Progenitor cell of endocrine pancreas (in vitro differentiated cells): Measurements from ENCODE around the gene ARFGAP1. TPM values are rescaled to one million over a fixed set of nuclear protein-coding genes. Genes with fewer than 3 reads are reported as not detected.

Source experiments
- DNase-seq: peaks from one replicate; pipeline ENCODE4 v3.0.0; 2021; ENCODE audit warnings: low spot score; ENCODE audit not compliant: unreplicated experiment
- H3K27ac Mint-ChIP-seq: 2 replicates; pipeline ENCODE4 v1.8.0; 2021; ENCODE audit warnings: mild to moderate bottlenecking, moderate library complexity, mixed read lengths
- H3K27me3 Mint-ChIP-seq: 2 replicates; pipeline ENCODE4 v1.8.0; 2021; ENCODE audit warnings: mixed read lengths
- H3K36me3 Mint-ChIP-seq: 2 replicates; pipeline ENCODE4 v1.8.0; 2022; ENCODE audit warnings: mixed read lengths; ENCODE audit not compliant: insufficient read depth
- H3K4me1 Mint-ChIP-seq: 2 replicates; pipeline ENCODE4 v1.8.0; 2021; ENCODE audit warnings: low read depth, mixed read lengths
- H3K4me3 Mint-ChIP-seq: 2 replicates; pipeline ENCODE4 v1.8.0; 2021; ENCODE audit warnings: low read depth, mild to moderate bottlenecking, moderate library complexity, mixed read lengths
- H3K9me3 Mint-ChIP-seq: 2 replicates; pipeline ENCODE4 v1.8.0; 2021; ENCODE audit warnings: low read depth, mixed read lengths
- total RNA-seq: library from RNA; stranded (reverse); gene quantifications from 2 replicates; pipeline ENCODE4 v1.2.1, GENCODE V29; 2021
- TF ChIP-seq, protein P1 (sequence below): fragments of 200-600 bp; sonication (generic); IDR thresholded peaks from one replicate; pipeline ENCODE4 v1.5.0; 2021; ENCODE audit warnings: antibody characterized with exemption, mild to moderate bottlenecking; ENCODE audit not compliant: unreplicated experiment

The ARFGAP1 gene
- total RNA-seq, 1 donor from 2014 or later = 119 TPM

DNA sequence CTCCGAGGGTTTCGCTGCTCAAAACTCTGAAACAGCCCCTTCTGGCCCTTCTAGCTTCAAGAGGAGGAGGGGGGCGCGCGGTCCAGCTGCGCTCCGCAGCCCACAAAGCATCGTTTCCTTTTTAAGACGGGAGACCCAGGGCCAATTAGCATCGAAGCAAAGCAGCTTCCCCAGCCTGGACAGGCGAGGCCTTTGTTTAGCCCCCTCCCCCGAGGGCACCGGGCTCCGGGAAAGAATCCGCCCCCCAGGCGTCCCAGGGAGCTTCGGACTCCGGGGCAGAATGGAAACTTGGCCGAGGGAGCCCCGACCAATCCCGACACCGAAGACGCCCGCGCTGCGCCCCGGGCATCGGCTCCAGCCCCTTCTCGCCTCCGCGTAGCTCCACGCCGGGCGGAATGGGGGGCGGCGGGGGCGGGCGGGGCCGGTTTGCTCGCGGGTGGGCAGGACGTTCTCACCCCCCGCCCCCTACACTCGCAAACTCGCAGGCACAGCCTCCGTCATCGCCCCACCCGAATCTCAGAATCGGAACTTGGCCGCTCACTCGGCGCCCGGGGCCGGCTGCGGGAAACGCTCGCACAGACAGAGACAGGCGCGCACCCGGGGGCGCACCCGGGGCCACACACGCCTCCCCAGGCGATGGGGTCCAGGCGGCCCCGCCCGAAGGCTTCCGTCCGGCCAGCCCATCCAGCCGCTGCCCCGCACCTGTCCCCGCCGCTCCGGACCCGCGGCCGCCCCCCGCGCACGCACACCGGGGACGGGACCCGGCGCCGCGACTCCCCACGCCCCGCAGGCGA lies 19.0 kb upstream of the ARFGAP1 start:
- no peak for DNase-seq
- Mint-ChIP-seq H3K27ac (no peak overlapping the region), H3K27me3 (peaks cover 68% of the 10 kb centered on the region), H3K4me3 (no peak overlapping the region), H3K4me1 (peaks cover 12% of the 10 kb centered on the region), H3K36me3 (no peaks in the 10 kb centered on the region), H3K9me3 (peaks cover 2% of the 10 kb centered on the region)
- TF ChIP-seq, protein P1, sequence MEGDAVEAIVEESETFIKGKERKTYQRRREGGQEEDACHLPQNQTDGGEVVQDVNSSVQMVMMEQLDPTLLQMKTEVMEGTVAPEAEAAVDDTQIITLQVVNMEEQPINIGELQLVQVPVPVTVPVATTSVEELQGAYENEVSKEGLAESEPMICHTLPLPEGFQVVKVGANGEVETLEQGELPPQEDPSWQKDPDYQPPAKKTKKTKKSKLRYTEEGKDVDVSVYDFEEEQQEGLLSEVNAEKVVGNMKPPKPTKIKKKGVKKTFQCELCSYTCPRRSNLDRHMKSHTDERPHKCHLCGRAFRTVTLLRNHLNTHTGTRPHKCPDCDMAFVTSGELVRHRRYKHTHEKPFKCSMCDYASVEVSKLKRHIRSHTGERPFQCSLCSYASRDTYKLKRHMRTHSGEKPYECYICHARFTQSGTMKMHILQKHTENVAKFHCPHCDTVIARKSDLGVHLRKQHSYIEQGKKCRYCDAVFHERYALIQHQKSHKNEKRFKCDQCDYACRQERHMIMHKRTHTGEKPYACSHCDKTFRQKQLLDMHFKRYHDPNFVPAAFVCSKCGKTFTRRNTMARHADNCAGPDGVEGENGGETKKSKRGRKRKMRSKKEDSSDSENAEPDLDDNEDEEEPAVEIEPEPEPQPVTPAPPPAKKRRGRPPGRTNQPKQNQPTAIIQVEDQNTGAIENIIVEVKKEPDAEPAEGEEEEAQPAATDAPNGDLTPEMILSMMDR = no peak

- H3K36me3 Mint-ChIP-seq = no peaks in the 10 kb centered on the region
- TF ChIP-seq, protein P1 = no peak
- DNase-seq = no peak
- H3K27me3 Mint-ChIP-seq = peaks cover 63% of the 10 kb centered on the region
- no peak within 1 kb of the TSS for H3K27ac Mint-ChIP-seq
- peak within 1 kb of the TSS; percentile 37 for H3K4me3 Mint-ChIP-seq
- peaks cover 2% of the 10 kb centered on the region for H3K9me3 Mint-ChIP-seq
- peaks cover 11% of the 10 kb centered on the region for H3K4me1 Mint-ChIP-seq
These were observed 18.4 kb upstream of the ARFGAP1 start, which contains the start of gene NKAIN4 for GRCh38 chr20:63254232-63254605. NKAIN4 (minus strand) TSS chr20:63254463; CDS start chr20:63254450, 13 bp downstream.

- Mint-ChIP-seq H3K27ac (no peak overlapping the region), H3K27me3 (peaks cover 63% of the 10 kb centered on the region), H3K36me3 (no peaks in the 10 kb centered on the region), H3K4me1 (peaks cover 8% of the 10 kb centered on the region), H3K9me3 (peaks cover 2% of the 10 kb centered on the region), H3K4me3 (peak overlapping the region; percentile 37)
- TF ChIP-seq, protein P1 = peak; percentile 38
- DNase-seq = no peak
These were observed 17.8 kb upstream of the ARFGAP1 start for GRCh38 chr20:63254606-63255384.

DNA sequence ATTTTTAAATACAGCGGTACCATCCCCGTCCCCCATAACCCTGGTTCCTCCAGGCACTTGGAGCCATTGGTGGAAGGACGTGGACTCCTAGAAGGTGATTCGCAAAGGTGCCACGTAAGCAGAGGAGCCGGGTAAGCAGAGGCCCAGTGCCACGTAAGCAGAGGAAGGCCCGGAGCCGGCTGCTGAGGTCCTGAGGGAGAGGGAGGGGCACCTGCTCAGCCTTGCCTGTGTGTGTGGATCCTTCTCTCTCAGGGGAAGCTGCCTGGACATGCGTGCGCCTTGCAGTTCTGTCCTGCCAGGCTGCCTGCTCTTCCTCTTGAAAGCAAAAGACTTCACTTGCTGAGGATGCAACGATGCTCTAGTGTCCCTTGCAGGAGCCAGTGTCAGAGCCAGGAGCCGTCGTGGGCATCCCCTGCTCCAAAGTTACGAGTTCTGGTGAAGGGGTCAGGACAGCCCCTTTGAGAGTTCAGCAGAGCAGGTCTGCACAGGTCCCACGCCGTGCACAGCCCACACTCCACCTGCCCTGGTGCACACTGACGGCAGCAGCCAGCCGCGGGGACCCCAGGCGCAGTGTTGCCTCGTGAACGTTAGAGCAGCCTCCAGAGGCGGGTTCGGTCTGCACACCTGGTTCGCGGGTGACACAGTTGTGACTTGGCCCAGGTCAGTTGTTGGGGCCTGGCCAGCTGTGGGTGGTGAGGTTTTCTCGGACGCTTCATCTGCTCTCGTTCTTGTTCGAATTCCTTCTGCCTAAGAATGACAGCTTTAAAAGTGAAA lies 16.5 kb upstream of the ARFGAP1 start:
- no peak overlapping the region for H3K4me3 Mint-ChIP-seq
- no peaks in the 10 kb centered on the region for H3K36me3 Mint-ChIP-seq
- H3K27me3 Mint-ChIP-seq = peaks cover 57% of the 10 kb centered on the region
- H3K9me3 Mint-ChIP-seq = no peaks in the 10 kb centered on the region
- H3K4me1 Mint-ChIP-seq = peaks cover 8% of the 10 kb centered on the region
- no peak for DNase-seq
- TF ChIP-seq, protein P1 = peak; percentile 7
- no peak overlapping the region for H3K27ac Mint-ChIP-seq

GRCh38 chr20:63256954-63257353 lies 15.7 kb upstream of the ARFGAP1 start:
- no peak overlapping the region for H3K27ac Mint-ChIP-seq
- TF ChIP-seq, protein P1 = no peak
- H3K27me3 Mint-ChIP-seq = peaks cover 54% of the 10 kb centered on the region
- H3K4me3 Mint-ChIP-seq = no peak overlapping the region
- no peaks in the 10 kb centered on the region for H3K36me3 Mint-ChIP-seq
- peaks cover 12% of the 10 kb centered on the region for H3K4me1 Mint-ChIP-seq
- DNase-seq = no peak
- no peaks in the 10 kb centered on the region for H3K9me3 Mint-ChIP-seq
